Kasumi-1 (cell line): ENCODE measurements around the gene DUSP22.

ENCODE experiments used
- DNase-seq, 2 experiments: peaks; one replicate each; lab custom pipeline; 2025; lab: John Stamatoyannopoulos, UW

Gene DUSP22

GRCh38 chr6:380234-381218 is 88.2 kb downstream of the DUSP22 start:
- DNase-seq: no peak

DNA sequence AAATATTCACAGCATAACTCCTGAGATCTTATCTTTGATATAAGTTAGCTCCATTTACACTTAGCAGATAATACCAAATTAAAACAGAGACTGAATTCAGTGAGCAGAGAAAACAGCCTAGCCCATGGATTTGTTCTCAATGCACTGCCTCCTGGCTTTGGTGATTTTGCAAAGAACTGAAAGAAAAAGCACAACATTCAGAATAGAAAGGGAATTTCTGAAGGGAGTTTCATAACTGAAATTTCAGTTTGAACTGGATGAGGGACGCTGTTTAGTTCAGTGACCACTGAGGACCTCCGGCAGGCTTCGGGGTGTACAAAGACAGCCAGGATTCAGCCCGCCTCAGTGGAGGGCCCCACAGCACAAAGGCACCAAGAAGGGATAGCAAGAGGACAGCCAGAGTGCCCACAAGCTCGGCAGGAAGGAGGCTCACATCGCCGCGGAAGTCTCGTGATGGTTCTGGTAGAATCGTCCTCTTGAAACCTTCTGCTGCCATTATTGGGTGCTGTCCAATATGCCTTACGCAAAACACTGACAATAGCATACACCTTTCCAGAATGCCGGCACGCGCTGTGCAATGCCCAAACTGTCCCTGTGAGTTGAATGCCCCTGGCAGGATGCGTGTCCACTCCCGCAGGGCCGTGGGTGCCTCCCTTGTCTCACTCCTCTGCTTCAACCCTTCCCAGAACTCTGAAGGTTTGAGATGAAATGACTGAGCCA is 89.6 kb downstream of the DUSP22 start:
- no peak for DNase-seq

DNA sequence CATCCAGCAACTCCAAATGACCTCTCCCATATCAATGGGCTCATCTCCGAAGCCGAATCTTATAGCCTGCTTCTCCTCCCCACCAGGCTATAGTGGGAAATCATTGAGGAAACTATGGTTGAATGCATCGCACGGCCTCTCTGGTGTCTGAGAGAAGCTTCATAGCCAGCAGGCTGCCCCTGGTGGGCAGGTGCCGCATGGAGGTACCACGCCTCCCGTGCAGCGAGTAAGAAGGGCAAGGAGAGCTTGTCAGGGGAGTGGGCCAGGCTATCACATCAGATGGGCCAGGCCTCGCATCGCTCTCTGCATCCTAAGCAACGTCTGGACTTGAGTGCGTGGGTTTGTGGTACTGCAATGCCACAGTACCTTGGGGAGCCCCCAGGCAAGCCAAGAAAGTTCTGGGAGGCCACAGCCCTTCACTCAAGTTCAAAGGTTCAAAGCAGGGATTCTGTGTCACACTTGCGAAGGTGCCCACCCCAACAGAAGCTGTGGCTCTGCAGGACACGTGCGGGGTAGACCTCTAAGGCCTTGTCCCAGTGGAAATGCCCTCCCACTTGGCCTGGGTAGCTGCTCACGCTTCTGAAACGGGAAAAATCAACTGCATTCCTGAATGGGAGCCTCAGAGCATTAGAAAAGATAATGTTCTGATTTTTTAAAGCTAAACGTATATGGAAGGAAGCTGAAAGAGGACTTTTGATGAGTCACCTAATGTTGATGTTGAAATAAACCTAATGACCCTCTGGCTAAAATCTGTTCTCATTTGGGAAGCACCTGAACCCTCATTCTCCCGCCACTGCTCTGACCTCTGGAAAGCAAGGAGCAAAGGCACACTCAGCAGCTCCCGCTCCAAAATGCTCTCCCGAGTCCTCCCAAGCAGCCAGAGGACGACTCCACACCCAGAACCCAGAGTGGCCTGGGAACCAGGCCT is 90.9 kb downstream of the DUSP22 start:
- no peak for DNase-seq

- DNase-seq: no peak
Observed at GRCh38 chr6:383856-384255, 91.6 kb downstream of the DUSP22 start.

- no peak for DNase-seq
Observed at GRCh38 chr6:384898-385297, 92.6 kb downstream of the DUSP22 start.

DNA sequence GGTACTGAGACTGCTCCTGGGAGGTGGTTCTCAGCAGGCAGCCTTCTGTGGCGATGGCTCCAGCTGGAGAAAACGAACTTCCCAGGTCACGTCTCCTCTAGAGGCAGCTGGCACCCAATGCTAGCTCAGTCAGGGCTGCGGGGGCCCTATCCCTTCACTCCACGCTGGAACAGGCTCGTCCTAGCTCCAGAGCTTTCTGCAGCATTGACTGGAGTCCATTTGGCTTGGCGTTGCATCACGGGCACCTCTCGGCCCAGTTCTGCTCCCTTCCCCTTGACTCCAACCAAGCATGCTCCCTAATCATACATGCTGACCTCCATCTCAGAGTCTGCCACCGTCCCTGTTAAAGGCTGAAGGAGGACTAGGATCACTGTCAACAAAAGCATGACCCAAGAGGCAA is 93.3 kb downstream of the DUSP22 start:
- DNase-seq: no peak

GRCh38 chr6:386688-387266 is 94.5 kb downstream of the DUSP22 start:
- DNase-seq: no peak

- DNase-seq: no peak
Observed at GRCh38 chr6:387293-387741, 95.0 kb downstream of the DUSP22 start.

DNA sequence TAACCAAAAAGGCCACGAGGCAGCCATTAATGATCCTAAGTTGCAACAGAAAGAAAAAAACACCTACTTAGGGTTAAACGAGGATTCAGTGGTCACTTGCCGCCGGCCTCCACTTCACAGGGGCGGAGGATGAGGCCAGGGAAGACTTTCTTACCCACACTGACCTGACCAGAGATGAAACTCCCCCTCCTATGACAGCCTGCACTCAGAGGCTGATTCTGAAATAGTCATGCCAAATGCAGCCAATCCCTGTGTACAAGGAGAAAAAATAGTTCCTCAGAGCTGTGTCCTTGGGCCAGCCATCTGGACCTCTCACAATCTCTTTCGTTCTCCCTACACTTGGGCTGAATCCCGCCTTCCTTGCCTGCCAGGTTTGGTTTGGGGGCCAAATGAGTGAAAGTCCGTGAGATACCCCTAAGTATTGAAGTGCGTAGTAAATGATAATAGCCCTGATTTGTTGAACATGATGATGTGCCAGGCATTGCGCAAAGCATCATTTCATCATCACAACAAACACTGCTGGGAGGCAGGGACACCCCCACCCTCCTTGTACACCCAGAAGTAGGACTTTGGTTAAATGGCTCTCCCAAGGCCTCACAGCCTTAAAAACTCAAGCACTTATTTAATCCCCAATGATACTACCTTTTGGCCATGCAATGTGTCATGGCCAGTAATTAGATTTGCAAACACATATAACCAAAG is 96.1 kb downstream of the DUSP22 start:
- no peak for DNase-seq

GRCh38 chr6:389143-389542 is 96.9 kb downstream of the DUSP22 start:
- DNase-seq: no peak

- peak in 1 of 2 experiments; percentile 7 for DNase-seq
Observed at GRCh38 chr6:389622-390021, 97.3 kb downstream of the DUSP22 start.

DNA sequence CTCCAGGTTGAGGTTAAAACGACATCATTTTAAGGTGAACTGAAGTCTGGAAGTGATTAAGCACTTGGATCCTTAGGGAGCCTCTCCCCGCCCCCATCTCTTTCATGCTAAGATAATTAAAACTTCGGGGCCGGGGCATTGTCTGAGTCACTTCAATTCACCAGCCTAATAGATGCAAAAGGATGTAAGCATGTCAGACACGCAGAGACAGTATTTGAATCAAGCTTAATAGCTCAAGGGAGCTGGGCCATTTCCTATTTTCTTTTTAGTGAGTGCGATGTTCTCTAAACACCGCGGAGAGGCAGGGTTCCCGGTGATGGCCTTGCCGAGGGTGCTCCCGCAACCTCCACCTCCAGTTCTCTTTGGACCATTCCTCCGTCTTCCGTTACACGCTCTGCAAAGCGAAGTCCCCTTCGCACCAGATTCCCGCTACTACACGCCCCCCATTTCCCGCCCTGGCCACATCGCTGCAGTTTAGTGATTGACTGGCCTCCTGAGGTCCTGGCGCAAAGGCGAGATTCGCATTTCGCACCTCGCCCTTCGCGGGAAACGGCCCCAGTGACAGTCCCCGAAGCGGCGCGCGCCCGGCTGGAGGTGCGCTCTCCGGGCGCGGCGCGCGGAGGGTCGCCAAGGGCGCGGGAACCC is 98.7 kb downstream of the DUSP22 start:
- DNase-seq: peak in 1 of 2 experiments; percentile 6

GRCh38 chr6:391559-392440 is 99.5 kb downstream of the DUSP22 start, which contains the start of gene IRF4:
TSS of gene IRF4 (plus strand) at chr6:391752. CDS start at chr6:393153, 1,401 bp downstream.
- DNase-seq: peak in 1 of 2 experiments; percentile 6

GRCh38 chr6:392441-393390 is 100.4 kb downstream of the DUSP22 start:
- no peak for DNase-seq

- peak in 1 of 2 experiments; percentile 4 for DNase-seq
Observed at GRCh38 chr6:393391-394221, 101.3 kb downstream of the DUSP22 start.

DNA sequence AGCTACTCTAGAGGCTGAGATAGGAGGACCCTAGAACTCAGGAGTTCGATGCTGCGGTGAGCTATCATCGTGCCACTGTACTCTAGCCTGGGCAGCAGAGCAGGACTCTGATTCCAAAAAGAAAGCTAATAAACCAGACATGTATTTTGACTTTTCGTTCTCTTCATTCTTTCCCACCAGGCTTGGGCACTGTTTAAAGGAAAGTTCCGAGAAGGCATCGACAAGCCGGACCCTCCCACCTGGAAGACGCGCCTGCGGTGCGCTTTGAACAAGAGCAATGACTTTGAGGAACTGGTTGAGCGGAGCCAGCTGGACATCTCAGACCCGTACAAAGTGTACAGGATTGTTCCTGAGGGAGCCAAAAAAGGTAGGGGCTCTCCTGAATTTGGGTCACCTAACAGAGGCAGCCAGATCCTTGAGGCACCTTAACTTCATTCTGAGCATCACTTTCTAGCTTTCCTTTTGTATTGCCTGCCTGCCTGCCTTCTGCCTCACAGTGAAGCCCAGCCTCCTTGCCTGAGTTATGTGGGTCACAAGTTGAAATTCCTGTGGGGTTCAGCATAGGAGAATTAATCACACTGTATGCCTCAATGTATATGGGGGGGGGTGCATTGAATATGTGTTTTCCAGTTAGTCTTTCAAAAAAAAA is 102.5 kb downstream of the DUSP22 start:
- no peak for DNase-seq
